Activated gamma-delta T cell treated with Interleukin-2 at 50 U/mL for 16 hours (primary cell): ENCODE measurements around the gene HPS4.

Source experiments
- DNase-seq: peaks from one replicate; pipeline ENCODE4 v3.0.0-alpha.2; 2020

Gene HPS4

GRCh38 chr22:26406118-26406517 lies 77.5 kb downstream of the HPS4 start:
- no peak for DNase-seq

DNA sequence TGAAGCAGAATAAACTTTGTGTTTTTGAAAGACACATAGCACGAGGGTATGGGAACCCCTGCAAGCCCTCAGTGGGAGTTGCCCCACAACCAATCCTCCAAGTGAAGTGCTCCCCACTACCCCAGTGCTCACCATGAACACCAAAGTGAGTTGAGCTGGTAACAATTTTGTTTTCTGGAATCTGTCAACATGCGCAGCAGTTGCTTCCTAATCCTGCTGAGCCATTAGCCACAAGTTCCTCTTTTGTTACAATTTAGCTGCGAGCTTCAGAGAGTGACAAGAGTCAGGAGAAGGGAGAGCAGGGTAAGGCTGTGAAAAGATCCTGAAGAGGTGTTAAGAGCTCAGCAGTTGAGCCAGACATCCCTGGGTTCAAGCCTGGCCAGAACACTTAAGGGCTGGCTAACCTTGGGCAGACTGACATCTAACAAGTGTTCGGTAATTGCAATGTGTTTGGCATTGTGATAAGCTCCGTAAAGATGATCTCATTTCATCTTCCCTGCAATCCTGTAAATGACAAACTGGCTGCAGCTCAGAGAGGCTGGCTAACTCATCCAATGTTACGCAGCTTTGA lies 78.6 kb downstream of the HPS4 start:
- DNase-seq: no peak

DNA sequence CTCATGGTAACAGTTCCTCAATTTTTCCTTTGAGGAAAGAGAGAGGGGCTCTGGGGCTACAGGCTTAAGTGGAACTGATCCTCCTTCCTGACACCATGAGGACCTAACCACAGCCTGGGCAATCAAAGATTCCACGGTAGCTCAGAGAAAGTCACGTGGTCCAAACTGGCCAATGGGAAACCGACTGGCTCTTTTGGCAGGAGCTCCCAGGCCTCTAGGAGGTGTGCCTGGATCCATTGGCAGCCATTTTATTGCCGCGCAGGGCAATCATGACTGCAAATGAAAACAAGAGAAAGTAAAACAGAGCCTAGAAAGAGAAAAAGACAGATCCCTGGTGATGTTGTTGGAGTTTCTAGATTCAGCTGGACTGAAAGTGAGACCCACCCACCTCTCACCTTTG lies 81.9 kb downstream of the HPS4 start:
- DNase-seq: no peak
